ENCODE data around the gene CCDC91. TPM values are rescaled to one million over a fixed set of nuclear protein-coding genes. Genes with fewer than 3 reads are reported as not detected.

The CCDC91 gene
- total RNA-seq, 6 experiments from 2014 or later: 10.0 to 21.5 (median 13.9) TPM

- TF ChIP-seq CTCF (IDR thresholded peaks at IDR 0.05): no peak
- no peak for TF ChIP-seq POLR2A (IDR thresholded peaks at IDR 0.05)
- 59% methylated on average over 3 of the region's 3 CpGs for WGBS (ENCODE audit: insufficient coverage, low coverage, low lambda C conversion rate, missing lambda C conversion rate)
- no peaks in the 10 kb centered on the region for H3K4me1 ChIP-seq
- no peaks in the 10 kb centered on the region for H3K36me3 ChIP-seq
- H3K27me3 ChIP-seq: no peaks in the 10 kb centered on the region
- intact Hi-C loops (cut with DNase I): no loop called here
- no peak overlapping the region for H3K27ac ChIP-seq
- DNase-seq (no peak), ATAC-seq (no peak)
- no peak overlapping the region for H3K4me3 ChIP-seq
- H3K9me3 ChIP-seq: no peaks in the 10 kb centered on the region
Measured at GRCh38 chr12:28586481-28586880, 396.2 kb downstream of the CCDC91 start.

- H3K4me3 ChIP-seq: no peak overlapping the region
- H3K27ac ChIP-seq: no peak overlapping the region
- 36% methylated on average over 1 of the region's 1 CpG for WGBS (ENCODE audit: insufficient coverage, low coverage, low lambda C conversion rate, missing lambda C conversion rate)
- no peaks in the 10 kb centered on the region for H3K4me1 ChIP-seq
- H3K36me3 ChIP-seq: no peaks in the 10 kb centered on the region
- H3K27me3 ChIP-seq: no peaks in the 10 kb centered on the region
- TF ChIP-seq POLR2A (IDR thresholded peaks at IDR 0.05) (no peak), CTCF (IDR thresholded peaks at IDR 0.05) (no peak)
- DNase-seq (no peak), ATAC-seq (no peak)
- no peaks in the 10 kb centered on the region for H3K9me3 ChIP-seq
- intact Hi-C loops (cut with DNase I): no loop called here
Measured at GRCh38 chr12:28591831-28592230, 401.6 kb downstream of the CCDC91 start.

Small RNA genes within 50 kb of the gene (small RNA-seq; reads per million reads assigned to genes)
- gene RNA5SP355: 2.5 to 9.4 reads per million in 2 experiments
- gene RNU4-54P: 0 reads per million in 2 experiments

Other genes with a start within 250 kb of the CCDC91 start
- not detected for gene PTHLH, start 217.7 kb upstream of the CCDC91 start, total RNA-seq